ENCODE results near the gene ULK4.

- TF ChIP-seq ZNF138 (tag by site-specific recombination; IDR thresholded peaks at IDR 0.05; ENCODE audit: borderline replicate concordance) (no peak), CTCF (tag by site-specific recombination; IDR thresholded peaks at IDR 0.05) (no peak), ZNF10 (tag by site-specific recombination; IDR thresholded peaks at IDR 0.05) (no peak), RBAK (tag by site-specific recombination; IDR thresholded peaks at IDR 0.05) (no peak), ZBTB8A (tag by site-specific recombination; IDR thresholded peaks at IDR 0.05) (no peak), MEIS1 (CRISPR knock-in tag; IDR thresholded peaks at IDR 0.05; ENCODE audit: borderline replicate concordance) (no peak), REST (tag by site-specific recombination; IDR thresholded peaks at IDR 0.05) (no peak), TSHZ1 (tag by site-specific recombination; IDR thresholded peaks at IDR 0.05; ENCODE audit: borderline replicate concordance) (no peak), ZNF175 (tag by site-specific recombination; IDR thresholded peaks at IDR 0.05) (no peak), HOXD13 (CRISPR knock-in tag; IDR thresholded peaks at IDR 0.05; ENCODE audit: borderline replicate concordance) (no peak)
Measured at GRCh38 chr3:41519746-41520145, 442.2 kb downstream of the ULK4 start.
